ENCODE measurements around the gene LZTFL1.

LZTFL1 gene

DNA sequence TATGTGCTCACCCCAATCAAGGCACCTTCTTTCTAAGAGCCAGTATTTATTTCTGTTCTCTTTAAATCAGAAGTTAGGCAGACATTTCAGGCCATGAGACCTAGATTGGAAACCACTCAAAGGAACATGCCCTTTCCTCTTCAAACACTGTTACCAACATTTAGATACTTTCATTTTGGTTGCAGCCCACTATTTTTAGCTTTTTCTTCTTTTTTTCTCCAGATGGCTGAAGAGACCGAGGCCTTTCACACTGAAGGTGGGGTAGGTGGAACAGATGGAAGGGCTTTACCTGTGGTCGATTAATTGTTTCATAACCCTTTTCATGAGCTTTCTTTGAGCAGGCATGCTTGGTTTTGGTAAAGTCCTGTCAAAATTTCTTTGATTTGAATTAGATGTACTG is 10.9 kb upstream of the LZTFL1 start:
- Mint-ChIP-seq H3K4me1 (peaks cover 9% of the 10 kb centered on the region), H3K27ac (no peak overlapping the region), H3K36me3 (ENCODE audit: low read depth) (no peaks in the 10 kb centered on the region), H3K27me3 (peaks cover 45% of the 10 kb centered on the region), H3K4me3 (no peak overlapping the region), H3K9me3 (peaks cover 5% of the 10 kb centered on the region)
- no peak for ATAC-seq
- DNase-seq: no peak

DNA sequence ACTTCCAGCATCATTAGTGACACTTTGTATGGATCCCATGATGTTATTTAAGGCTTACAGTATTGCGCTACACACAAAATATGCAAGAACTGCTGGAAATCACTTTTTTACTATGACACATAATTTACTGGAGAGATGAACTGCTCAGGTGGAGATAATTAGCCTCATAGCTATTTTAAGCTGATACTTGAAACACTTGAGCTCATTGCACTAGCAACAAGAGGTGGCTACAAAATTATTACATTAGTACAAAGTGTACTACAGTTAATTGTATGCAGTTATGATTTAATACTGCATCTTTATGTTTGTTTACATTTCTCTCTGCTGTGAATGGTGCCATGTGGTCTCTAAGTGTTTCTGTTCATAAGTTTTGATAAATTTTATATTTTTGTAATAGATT is 6.5 kb upstream of the LZTFL1 start:
- DNase-seq (no peak), ATAC-seq (no peak)
- Mint-ChIP-seq H3K9me3 (no peaks in the 10 kb centered on the region), H3K27me3 (peaks cover 29% of the 10 kb centered on the region), H3K4me1 (peaks cover 7% of the 10 kb centered on the region), H3K4me3 (no peak overlapping the region), H3K36me3 (ENCODE audit: low read depth) (no peaks in the 10 kb centered on the region), H3K27ac (no peak overlapping the region)

DNA sequence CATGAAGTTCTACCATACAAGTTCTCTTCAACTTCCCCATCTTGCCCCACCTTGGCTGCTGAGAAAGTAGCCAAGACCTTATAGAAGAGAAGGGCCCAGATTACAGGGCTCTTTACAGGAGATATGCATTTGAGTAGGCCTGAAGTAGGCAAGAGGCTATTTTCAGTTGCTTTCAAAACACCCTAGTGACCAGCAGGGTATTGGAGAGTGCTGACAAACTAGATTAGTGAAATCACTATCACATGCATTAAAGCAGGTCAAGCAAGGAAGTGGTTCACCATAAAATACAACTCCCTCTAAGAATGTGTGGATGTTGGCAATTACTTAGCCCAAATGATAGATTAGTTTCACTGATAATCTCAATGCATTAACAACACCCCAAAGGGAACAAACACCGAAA is 2.7 kb upstream of the LZTFL1 start:
- peaks cover 16% of the 10 kb centered on the region for H3K4me1 Mint-ChIP-seq
- no peak for DNase-seq
- no peaks in the 10 kb centered on the region for H3K9me3 Mint-ChIP-seq
- no peaks in the 10 kb centered on the region for H3K36me3 Mint-ChIP-seq (ENCODE audit: low read depth)
- no peak for ATAC-seq
- H3K4me3 Mint-ChIP-seq: no peak overlapping the region
- no peak overlapping the region for H3K27ac Mint-ChIP-seq
- peaks cover 13% of the 10 kb centered on the region for H3K27me3 Mint-ChIP-seq

DNA sequence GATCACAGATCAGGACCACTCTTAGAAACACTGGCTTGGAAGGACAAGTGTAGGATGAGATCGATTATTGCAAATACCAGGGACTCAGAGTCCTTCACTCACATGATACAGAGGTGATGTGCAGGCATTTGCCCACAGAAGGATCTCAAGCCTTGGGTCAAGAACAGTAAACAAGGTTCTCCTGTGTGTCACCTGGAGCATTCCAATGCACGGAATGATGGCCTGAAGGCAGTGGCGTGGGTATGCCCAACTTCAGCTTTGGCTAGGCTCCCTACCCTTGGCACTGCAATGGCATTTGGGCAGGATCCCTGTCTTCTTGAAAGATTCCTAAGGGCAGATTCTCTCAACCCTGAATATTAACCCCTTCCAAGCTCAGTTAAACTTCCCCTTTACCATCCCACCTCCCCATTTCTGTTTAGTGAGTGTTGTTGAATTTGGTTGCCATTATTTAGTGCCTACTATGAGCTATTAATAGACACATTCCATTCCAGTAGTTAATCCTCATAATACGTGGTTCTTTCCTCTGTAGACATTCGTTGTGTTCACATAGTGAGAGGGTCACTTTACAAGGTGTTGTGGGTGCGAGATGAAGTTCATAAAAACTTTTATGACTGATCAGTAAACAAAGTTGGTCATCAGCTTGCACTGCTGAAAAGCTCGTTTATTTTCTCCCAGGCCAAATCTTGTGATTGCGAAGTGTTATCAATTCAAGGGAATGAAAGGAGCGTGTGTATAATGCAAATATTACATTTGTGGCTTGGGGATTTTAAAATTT is 1.1 kb upstream of the LZTFL1 start:
- ATAC-seq (no peak), DNase-seq (no peak)
- peak overlapping the region; percentile 85 for H3K4me3 Mint-ChIP-seq
- H3K4me1 Mint-ChIP-seq: peaks cover 16% of the 10 kb centered on the region
- H3K9me3 Mint-ChIP-seq: no peaks in the 10 kb centered on the region
- H3K27me3 Mint-ChIP-seq: peaks cover 9% of the 10 kb centered on the region
- H3K27ac Mint-ChIP-seq: no peak overlapping the region
- no peaks in the 10 kb centered on the region for H3K36me3 Mint-ChIP-seq (ENCODE audit: low read depth)

DNA sequence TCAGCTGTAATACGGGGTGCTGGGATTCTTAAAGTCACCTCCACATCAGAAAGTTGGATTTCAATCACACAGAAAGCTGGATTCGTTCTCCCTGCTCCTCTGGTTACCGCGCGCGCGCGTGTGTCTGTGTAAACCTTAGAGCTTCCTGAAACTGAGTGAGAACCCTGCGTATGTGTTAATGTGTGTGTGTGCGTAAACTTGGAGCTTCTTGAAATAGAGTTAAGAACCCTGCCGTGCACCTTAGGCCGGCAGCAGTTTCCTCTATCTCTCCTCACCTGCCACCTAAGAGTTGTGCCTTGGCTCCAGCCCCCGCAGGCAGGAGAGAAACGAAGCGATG is 531 bp downstream of the LZTFL1 start:
- H3K27me3 Mint-ChIP-seq: peaks cover 4% of the 10 kb centered on the region
- ATAC-seq: peak; percentile 8

DNA sequence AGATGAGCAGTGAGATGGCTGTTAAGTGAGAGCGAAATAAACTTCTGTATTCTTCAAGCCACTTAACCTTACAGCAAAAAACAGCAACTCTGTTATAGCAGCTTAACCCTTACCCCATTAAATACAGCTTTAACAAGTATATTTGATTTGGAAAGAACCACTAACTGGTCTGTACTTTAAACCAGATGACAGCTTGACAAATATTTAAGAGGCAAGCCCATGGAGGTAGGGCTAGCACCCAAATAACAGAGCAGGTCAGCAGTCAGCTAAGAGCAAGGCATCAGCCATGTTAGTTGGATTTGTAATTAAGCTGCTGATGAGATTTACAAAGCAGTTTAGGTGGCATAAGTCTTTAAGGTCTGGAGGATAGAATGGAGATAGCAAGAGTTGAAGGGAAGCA is 3.5 kb downstream of the LZTFL1 start:
- H3K4me3 Mint-ChIP-seq: no peak overlapping the region
- no peak for DNase-seq
- H3K4me1 Mint-ChIP-seq: peaks cover 16% of the 10 kb centered on the region
- no peaks in the 10 kb centered on the region for H3K27me3 Mint-ChIP-seq
- no peak for ATAC-seq
- no peaks in the 10 kb centered on the region for H3K9me3 Mint-ChIP-seq
- H3K27ac Mint-ChIP-seq: no peak overlapping the region
- peaks cover 2% of the 10 kb centered on the region for H3K36me3 Mint-ChIP-seq (ENCODE audit: low read depth)

More for the DNA sequence above, 531 bp downstream of the LZTFL1 start:
- no peak for DNase-seq
- H3K9me3 Mint-ChIP-seq: no peaks in the 10 kb centered on the region
- H3K27ac Mint-ChIP-seq: peak overlapping the region; percentile 80
- H3K36me3 Mint-ChIP-seq (ENCODE audit: low read depth): no peaks in the 10 kb centered on the region
- peaks cover 16% of the 10 kb centered on the region for H3K4me1 Mint-ChIP-seq
- peak overlapping the region; percentile 85 for H3K4me3 Mint-ChIP-seq

DNA sequence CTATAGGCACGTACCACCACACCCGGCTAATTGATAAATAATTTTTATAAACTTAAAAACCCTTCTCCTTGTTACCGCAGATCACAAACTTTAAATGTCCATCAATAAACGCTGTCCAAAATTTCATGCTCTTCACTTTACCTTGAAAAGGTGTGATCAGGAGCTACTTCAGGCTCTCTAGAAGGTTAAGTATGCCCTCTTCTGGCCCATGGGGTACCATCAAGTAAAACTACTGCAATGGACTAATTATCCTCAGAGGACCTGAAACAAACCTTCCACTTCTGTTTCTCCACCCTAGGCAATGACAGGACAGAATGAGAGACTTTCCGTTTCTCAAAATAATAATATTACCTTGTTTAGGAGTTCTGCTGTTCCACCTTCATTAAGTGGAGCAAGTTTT is 9.2 kb downstream of the LZTFL1 start:
- DNase-seq (no peak), ATAC-seq (no peak)
- Mint-ChIP-seq H3K4me3 (no peak overlapping the region), H3K9me3 (no peaks in the 10 kb centered on the region), H3K36me3 (ENCODE audit: low read depth) (peaks cover 11% of the 10 kb centered on the region), H3K27ac (no peak overlapping the region), H3K27me3 (no peaks in the 10 kb centered on the region), H3K4me1 (no peaks in the 10 kb centered on the region)

DNA sequence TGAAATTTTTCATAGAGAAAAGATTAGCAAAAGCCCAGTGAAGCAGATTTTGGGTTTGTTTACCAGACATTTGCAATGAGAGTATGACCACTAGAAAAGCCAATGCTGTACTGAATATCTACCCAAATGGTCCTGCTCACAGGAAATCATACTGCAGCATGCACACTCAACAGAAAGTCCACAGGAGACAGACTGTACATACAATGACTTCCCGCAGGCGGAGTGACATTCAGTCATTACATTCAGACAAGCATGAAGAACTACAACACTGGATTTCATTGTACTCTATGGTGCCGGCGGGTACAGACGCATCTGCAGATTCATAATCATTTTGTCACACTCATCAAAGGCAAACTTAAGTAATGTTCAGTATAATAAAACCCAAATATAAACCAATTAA is 11.8 kb downstream of the LZTFL1 start:
- peaks cover 7% of the 10 kb centered on the region for H3K4me1 Mint-ChIP-seq
- DNase-seq: no peak
- no peaks in the 10 kb centered on the region for H3K27me3 Mint-ChIP-seq
- no peak overlapping the region for H3K27ac Mint-ChIP-seq
- no peaks in the 10 kb centered on the region for H3K9me3 Mint-ChIP-seq
- H3K4me3 Mint-ChIP-seq: no peak overlapping the region
- ATAC-seq: no peak
- peaks cover 9% of the 10 kb centered on the region for H3K36me3 Mint-ChIP-seq (ENCODE audit: low read depth)

DNA sequence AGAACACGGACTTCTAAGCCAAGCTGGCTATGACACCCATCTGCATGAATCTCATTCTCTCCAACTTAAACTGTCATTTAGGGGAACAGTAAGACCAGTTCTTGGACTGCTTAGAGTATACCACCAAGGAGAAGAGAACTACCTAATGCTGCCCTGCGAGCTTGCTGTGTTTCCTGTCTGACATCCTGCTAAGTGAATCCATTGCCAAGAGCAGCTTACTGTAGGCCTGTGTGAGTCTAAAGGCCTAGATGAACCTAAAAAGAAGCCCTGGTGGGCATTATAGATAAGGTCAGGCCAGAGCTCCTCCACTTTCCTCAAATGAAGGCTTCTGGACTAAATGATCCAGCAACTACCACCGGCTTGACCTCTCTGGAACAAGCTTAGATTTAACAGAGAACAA is 15.0 kb downstream of the LZTFL1 start:
- no peak for ATAC-seq
- H3K36me3 Mint-ChIP-seq (ENCODE audit: low read depth): peaks cover 9% of the 10 kb centered on the region
- H3K4me1 Mint-ChIP-seq: peaks cover 7% of the 10 kb centered on the region
- no peak for DNase-seq
- no peak overlapping the region for H3K27ac Mint-ChIP-seq
- H3K9me3 Mint-ChIP-seq: no peaks in the 10 kb centered on the region
- H3K27me3 Mint-ChIP-seq: no peaks in the 10 kb centered on the region
- no peak overlapping the region for H3K4me3 Mint-ChIP-seq

DNA sequence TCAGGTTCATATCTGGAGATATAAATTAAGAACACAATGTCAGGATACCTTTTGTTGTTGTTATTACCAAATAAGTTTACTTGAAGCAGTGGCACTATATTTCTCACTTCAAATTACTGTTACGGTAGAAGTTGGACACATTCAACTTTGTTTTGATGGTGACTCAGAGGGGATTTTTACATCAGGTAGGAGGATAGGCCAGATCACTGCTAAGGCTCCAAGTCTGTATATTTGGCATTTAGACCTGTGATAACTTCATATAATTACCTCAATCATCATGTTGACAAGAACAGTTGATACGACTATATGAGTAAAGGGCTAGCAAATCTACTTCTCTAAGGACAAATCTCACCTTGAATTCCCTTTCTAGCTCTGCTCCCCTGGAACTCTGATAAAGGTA is 15.6 kb downstream of the LZTFL1 start:
- H3K9me3 Mint-ChIP-seq: no peaks in the 10 kb centered on the region
- DNase-seq: no peak
- peaks cover 7% of the 10 kb centered on the region for H3K36me3 Mint-ChIP-seq (ENCODE audit: low read depth)
- peak; percentile 66 for ATAC-seq
- H3K27ac Mint-ChIP-seq: no peak overlapping the region
- peaks cover 7% of the 10 kb centered on the region for H3K4me1 Mint-ChIP-seq
- no peaks in the 10 kb centered on the region for H3K27me3 Mint-ChIP-seq
- no peak overlapping the region for H3K4me3 Mint-ChIP-seq

DNA sequence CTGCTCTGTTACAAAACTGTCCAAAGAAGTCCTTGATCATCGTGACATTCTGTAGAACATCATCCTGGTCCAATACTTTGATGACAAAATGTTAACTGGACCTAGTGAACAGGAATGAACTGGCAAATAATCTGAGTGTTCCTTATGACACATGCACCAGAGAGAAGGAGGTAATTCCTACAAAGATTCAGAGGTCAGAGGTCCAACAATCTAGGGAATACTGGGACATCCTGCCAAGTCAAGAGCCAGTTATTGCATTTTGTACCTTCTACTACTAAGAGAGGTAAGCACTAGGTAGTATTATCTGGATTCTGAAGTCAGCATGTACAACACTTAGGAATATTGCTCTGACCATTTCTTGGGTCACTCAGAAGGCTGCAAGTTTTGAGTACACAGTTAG is 20.8 kb downstream of the LZTFL1 start:
- ATAC-seq (no peak), DNase-seq (no peak)
- no peaks in the 10 kb centered on the region for H3K27me3 Mint-ChIP-seq
- peaks cover 10% of the 10 kb centered on the region for H3K4me1 Mint-ChIP-seq
- no peaks in the 10 kb centered on the region for H3K36me3 Mint-ChIP-seq (ENCODE audit: low read depth)
- H3K4me3 Mint-ChIP-seq: no peak overlapping the region
- no peaks in the 10 kb centered on the region for H3K9me3 Mint-ChIP-seq
- H3K27ac Mint-ChIP-seq: no peak overlapping the region

DNA sequence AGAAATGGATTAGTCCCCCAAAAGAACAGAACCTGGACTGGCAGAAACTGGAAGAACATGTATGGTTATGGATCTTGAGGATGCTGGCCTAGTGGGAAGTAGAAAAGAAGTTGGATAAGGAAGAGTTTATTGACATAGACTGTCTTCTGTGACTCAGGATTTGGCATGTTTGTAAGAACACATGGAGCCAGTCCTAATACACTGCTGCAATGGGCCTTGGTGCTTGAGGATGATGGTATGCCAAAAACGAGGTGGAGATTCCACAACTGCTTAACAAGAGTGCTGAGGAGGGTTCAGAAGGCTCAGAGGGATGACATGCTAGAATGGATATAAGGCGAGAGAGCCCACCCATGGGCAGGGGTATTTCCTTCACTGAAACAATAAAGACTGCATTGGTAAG is 22.4 kb downstream of the LZTFL1 start:
- no peak for DNase-seq
- no peak overlapping the region for H3K4me3 Mint-ChIP-seq
- no peaks in the 10 kb centered on the region for H3K36me3 Mint-ChIP-seq (ENCODE audit: low read depth)
- peaks cover 8% of the 10 kb centered on the region for H3K4me1 Mint-ChIP-seq
- no peaks in the 10 kb centered on the region for H3K27me3 Mint-ChIP-seq
- no peak for ATAC-seq
- no peak overlapping the region for H3K27ac Mint-ChIP-seq
- no peaks in the 10 kb centered on the region for H3K9me3 Mint-ChIP-seq

DNA sequence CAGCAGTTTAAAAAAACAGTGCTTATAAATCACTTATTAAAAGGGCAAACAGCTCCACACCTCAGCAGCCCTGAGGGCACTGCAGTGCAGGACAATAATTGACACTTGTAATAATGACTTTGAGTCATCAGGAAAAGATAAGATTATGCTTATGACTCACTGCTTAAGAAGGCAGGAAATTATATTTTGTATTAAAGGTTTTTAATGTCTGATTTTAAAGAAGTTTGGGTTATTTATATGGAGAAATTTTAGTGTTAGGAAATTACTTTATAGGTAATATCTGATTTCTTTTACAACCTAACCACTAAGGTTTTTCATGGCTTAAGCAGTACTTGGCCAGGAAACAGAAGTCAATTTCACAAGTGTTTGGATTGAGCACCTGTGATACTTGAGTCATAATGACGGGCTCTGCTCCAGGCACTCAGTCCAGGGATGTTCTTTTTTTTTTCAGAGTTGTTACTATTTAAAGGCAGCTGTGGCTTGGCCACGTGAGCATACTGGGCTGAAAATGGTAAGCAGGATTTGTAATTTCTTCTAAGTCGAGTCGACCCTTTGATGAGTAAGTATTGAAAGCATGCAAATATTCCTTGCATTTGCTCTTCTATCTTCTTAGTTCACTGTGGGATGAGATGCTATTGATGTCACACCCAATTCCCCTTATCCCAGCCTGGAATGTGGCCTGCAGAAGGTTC is 23.9 kb downstream of the LZTFL1 start:
- no peaks in the 10 kb centered on the region for H3K27me3 Mint-ChIP-seq
- no peaks in the 10 kb centered on the region for H3K36me3 Mint-ChIP-seq (ENCODE audit: low read depth)
- ATAC-seq: peak; percentile 54
- no peaks in the 10 kb centered on the region for H3K9me3 Mint-ChIP-seq
- no peak overlapping the region for H3K4me3 Mint-ChIP-seq
- DNase-seq: no peak
- H3K4me1 Mint-ChIP-seq: peaks cover 8% of the 10 kb centered on the region
- H3K27ac Mint-ChIP-seq: no peak overlapping the region

DNA sequence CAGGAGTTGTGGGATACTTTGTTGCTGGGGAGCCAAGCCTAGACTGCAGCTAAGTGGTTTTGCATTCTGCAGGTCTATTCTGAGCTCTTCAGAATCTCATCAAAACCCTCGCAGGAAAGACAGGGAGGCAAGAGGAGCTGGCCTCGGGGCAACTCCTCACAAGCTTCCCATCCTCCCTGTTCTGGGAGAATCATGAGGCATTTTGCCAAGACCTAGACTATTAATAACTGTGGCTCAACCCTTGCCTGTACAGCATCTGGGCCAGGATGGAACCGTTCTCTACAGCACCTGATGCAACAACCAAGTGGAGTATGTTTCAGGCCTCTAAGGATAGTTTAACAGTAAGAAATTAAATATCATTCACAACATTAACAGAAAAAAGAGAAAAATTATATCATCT is 25.4 kb downstream of the LZTFL1 start:
- no peaks in the 10 kb centered on the region for H3K36me3 Mint-ChIP-seq (ENCODE audit: low read depth)
- H3K27me3 Mint-ChIP-seq: no peaks in the 10 kb centered on the region
- ATAC-seq (no peak), DNase-seq (no peak)
- H3K27ac Mint-ChIP-seq: no peak overlapping the region
- H3K4me3 Mint-ChIP-seq: no peak overlapping the region
- H3K9me3 Mint-ChIP-seq: no peaks in the 10 kb centered on the region
- peaks cover 8% of the 10 kb centered on the region for H3K4me1 Mint-ChIP-seq

DNA sequence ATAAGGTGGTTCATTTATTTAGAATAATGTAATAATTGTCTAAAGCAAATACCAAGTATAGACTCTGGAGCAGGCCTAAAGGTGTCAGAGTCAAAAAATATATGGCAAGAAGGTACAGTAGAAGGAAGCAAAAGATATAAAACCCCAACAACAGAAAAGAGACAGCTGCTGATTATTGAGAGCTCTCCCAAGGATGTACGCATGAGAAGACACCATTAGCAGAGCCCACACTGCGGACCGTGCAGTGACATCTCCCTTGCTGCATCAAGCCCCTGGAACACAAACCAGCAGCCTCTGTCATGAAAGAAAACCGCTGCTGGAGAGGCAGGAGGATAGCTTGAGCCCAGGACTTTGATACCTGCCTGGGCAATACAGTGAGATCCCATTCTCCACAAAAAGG is 27.6 kb downstream of the LZTFL1 start:
- no peak for ATAC-seq
- no peaks in the 10 kb centered on the region for H3K27me3 Mint-ChIP-seq

More for the DNA sequence above, 27.6 kb downstream of the LZTFL1 start:
- H3K4me3 Mint-ChIP-seq: no peak overlapping the region
- no peak overlapping the region for H3K27ac Mint-ChIP-seq
- H3K9me3 Mint-ChIP-seq: no peaks in the 10 kb centered on the region
- DNase-seq: no peak
- no peaks in the 10 kb centered on the region for H3K36me3 Mint-ChIP-seq (ENCODE audit: low read depth)
- H3K4me1 Mint-ChIP-seq: peaks cover 8% of the 10 kb centered on the region

Measured in activated naive CD8-positive, alpha-beta T cell treated with anti-CD3 and anti-CD28 coated beads, Interleukin-2, amount 50 U/mL, for 24 hours (primary cell).